ENCODE measurements around the gene ASPG. TPM values are rescaled to one million over a fixed set of nuclear protein-coding genes. Genes with fewer than 3 reads are reported as not detected.
A peak's percentile ranks its signal among the peaks of the same experiment; 100 is the strongest.

Gene ASPG
- total and polyA plus RNA-seq, 8 donors: 1.4 to 32.2 (median 11.4) TPM

DNA sequence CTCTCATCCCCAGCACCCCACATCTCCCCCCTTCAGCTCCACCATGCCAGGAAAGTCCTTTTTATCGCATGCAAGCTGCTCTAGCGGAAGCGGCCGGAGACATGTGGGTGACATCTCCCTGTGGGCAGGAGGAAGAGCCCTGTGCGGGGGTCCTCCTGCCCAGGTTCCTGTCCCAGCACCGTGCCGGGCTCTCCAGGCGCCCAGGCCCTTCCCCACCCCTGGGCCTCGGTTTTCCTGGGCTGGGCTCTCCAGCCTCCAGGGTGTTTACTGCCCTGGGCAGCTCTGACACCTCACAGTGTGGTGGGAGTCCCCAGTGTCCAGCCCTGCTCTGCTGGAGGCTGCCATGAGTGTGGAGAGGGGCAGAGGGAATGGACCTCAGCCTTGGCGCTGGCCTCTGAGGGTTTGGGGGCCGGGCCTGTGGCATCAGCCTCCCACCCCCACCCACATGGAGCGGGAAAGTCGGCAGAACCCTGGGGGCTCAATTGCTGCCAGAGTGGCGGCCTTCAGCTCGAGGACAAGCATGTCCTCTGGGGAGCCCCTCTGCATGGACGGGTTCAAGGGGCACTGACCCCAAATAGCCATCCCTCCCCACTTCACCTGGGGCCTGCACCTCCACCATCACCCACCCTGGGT, 16.9 kb downstream of the ASPG start:
- ATAC-seq: no peak

DNA sequence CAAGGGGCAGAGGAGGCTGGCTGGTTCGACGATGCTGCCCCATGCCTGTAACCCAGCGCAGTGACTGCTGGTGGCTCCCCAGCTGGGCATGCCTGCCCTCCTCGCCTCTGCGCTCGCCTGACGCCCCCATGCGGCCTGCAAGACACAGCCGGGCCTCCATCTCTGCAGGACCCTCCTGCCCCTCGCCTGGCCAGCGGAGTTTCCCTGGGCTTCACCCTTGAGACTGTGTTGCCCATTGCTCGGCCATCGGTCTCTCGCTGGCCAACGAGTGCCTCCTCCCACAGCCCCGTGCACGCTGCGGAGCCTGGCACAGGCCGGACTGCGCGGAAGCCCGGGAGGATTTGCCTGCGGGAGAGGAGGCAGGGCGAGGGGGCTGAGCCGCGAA, 17.6 kb downstream of the ASPG start:
- H3K27ac ChIP-seq: no peak overlapping the region

More for the DNA sequence above, 16.9 kb downstream of the ASPG start:
- peak in 1 of 4 donors; percentile 68 for DNase-seq
- H3K9me3 ChIP-seq: no peaks in the 10 kb centered on the region
- intact Hi-C loops (cut with DNase I): no loop called here
- TF ChIP-seq, protein P1, sequence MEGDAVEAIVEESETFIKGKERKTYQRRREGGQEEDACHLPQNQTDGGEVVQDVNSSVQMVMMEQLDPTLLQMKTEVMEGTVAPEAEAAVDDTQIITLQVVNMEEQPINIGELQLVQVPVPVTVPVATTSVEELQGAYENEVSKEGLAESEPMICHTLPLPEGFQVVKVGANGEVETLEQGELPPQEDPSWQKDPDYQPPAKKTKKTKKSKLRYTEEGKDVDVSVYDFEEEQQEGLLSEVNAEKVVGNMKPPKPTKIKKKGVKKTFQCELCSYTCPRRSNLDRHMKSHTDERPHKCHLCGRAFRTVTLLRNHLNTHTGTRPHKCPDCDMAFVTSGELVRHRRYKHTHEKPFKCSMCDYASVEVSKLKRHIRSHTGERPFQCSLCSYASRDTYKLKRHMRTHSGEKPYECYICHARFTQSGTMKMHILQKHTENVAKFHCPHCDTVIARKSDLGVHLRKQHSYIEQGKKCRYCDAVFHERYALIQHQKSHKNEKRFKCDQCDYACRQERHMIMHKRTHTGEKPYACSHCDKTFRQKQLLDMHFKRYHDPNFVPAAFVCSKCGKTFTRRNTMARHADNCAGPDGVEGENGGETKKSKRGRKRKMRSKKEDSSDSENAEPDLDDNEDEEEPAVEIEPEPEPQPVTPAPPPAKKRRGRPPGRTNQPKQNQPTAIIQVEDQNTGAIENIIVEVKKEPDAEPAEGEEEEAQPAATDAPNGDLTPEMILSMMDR (IDR thresholded peaks at IDR 0.05): no peak
- H3K27ac ChIP-seq: no peak overlapping the region
- peaks cover 0 to 8% of the 10 kb centered on the region in 2 donors for H3K4me1 ChIP-seq
- H3K36me3 ChIP-seq: no peaks in the 10 kb centered on the region
- H3K27me3 ChIP-seq: peaks cover 0 to 19% of the 10 kb centered on the region in 2 donors
- H3K4me3 ChIP-seq: no peak overlapping the region

DNA sequence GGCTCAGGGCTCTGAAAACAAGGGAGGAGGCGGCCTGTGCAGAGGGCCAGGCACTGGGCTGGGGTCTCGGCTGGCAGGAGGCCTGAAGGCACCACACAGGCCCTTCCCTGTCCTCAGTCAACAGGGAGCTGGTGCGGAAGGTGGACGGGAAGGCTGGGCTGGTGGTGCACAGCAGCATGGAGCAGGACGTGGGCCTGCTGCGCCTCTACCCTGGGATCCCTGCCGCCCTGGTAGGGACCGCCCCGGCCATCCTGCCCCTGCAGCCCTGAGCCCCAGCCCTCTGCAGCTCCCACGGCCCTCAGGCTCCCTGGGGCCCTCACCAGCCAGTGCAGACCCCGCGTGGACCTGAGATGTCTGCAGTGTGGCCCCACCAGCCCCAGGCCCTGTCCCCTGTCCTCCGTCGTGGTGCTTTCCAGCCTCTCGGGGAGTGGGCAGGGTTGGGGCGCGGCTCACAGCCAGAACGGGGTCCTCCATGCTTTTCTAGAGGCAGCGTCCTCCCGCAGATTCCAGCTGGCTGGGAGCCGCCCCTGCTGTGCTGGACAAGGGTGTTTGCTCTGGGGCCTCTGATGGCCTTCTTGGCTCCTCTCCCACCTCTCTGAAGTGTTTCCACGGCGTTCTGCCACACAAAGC, 18.1 kb downstream of the ASPG start:
- intact Hi-C loops (cut with DNase I): no loop called here
- peak in 1 of 4 donors; percentile 77 for DNase-seq
- no peak overlapping the region for H3K27ac ChIP-seq
- ATAC-seq: no peak
- H3K4me3 ChIP-seq: no peak overlapping the region
- peaks cover 0 to 24% of the 10 kb centered on the region in 2 donors for H3K27me3 ChIP-seq
- H3K4me1 ChIP-seq: peaks cover 0 to 8% of the 10 kb centered on the region in 2 donors
- no peaks in the 10 kb centered on the region for H3K36me3 ChIP-seq
- TF ChIP-seq, protein P1 (IDR thresholded peaks at IDR 0.05): no peak
- H3K9me3 ChIP-seq: no peaks in the 10 kb centered on the region

More for the DNA sequence above, 17.6 kb downstream of the ASPG start:
- ATAC-seq: no peak
- DNase-seq: no peak
- TF ChIP-seq, protein P1 (IDR thresholded peaks at IDR 0.05): no peak
- Histone ChIP-seq H3K36me3 (no peaks in the 10 kb centered on the region), H3K9me3 (no peaks in the 10 kb centered on the region), H3K27me3 (peaks cover 0 to 19% of the 10 kb centered on the region in 2 donors), H3K4me1 (peaks cover 0 to 8% of the 10 kb centered on the region in 2 donors), H3K4me3 (no peak overlapping the region)
- intact Hi-C loops (cut with DNase I): no loop called here

DNA sequence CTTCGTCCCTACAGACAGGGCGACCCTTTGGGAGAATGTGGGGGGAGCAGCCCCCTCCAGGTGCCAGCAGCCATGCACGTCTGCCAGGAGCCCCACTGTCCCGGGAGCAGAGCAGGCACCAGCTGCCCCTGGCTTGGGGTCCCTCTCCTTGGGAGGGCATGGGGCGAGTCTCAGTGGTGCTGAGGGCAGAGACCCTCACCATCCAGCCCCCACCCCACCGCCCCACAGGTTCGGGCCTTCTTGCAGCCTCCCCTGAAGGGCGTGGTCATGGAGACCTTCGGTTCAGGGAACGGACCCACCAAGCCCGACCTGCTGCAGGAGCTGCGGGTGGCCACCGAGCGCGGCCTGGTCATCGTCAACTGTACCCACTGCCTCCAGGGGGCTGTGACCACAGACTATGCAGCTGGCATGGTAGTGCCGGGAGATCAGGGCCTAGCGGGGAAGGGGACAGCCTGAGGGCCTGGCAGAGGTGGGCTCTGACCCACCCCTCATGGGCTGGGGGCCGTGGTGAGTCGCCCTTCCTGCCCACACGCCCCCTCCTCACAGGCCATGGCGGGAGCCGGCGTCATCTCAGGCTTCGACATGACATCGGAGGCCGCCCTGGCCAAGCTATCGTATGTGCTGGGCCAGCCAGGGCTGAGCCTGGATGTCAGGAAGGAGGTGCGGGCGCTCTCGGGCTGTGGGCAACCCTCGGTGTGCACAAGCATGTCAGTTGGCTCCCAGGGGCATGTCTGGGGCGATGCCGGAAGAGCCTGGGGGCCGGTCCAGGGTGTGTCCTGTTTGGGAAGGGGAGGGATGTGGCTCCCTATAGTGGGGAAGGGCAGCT, 18.8 kb downstream of the ASPG start:
- TF ChIP-seq, protein P1 (IDR thresholded peaks at IDR 0.05): no peak
- H3K27ac ChIP-seq: no peak overlapping the region
- no peak for ATAC-seq
- peaks cover 0 to 31% of the 10 kb centered on the region in 2 donors for H3K27me3 ChIP-seq
- H3K36me3 ChIP-seq: no peaks in the 10 kb centered on the region
- no peaks in the 10 kb centered on the region for H3K9me3 ChIP-seq
- intact Hi-C loops (cut with DNase I): no loop called here
- H3K4me3 ChIP-seq: no peak overlapping the region
- peak in 1 of 4 donors; percentile 75 for DNase-seq
- peaks cover 0 to 8% of the 10 kb centered on the region in 2 donors for H3K4me1 ChIP-seq

All from left lung (tissue), 10 donors.